GM12878 (cell line): Measurements from ENCODE around the gene UTP3. TPM values are rescaled to one million over a fixed set of nuclear protein-coding genes. Genes with fewer than 3 reads are reported as not detected.

Experiments
- ATAC-seq: fragments of 200-7000 bp; cut with Tn5 transposase; 3 replicates; pipeline ENCODE4 v1.9.1; 2020; ENCODE audit warnings: mild to moderate bottlenecking, moderate library complexity
- Bru-seq: library from RNA; stranded (reverse); fragments of 400-500 nt; gene quantifications from one replicate; lab custom pipeline; 2021; lab: Mats Ljungman, UMichigan
- BruChase-seq, 2 experiments: library from RNA; stranded (reverse); fragments of 400-500 nt; gene quantifications; one replicate each; lab custom pipeline; 2021; lab: Mats Ljungman, UMichigan
- BruUV-seq: library from RNA; stranded (reverse); fragments of 400-500 nt; replicated peaks from 2 replicates; lab custom pipeline; 2021; lab: Mats Ljungman, UMichigan
- CTCF ChIA-PET: fragments of 300-600 bp; sonication (Branson Sonifier 250); formaldehyde crosslinking; extraction: SDS; loops from one replicate; lab custom pipeline; 2021; ENCODE audit warnings: inconsistent platforms; lab: Yijun Ruan, JAX
- POLR2A ChIA-PET: fragments of 350-600 bp; formaldehyde crosslinking; extraction: SDS; loops from one replicate; lab custom pipeline; 2021; ENCODE audit warnings: inconsistent platforms; lab: Charles Lee
- RAD21 ChIA-PET: fragments of 300-600 bp; sonication (Branson Sonifier 250); formaldehyde crosslinking; loops from one replicate; lab custom pipeline; 2023; ENCODE audit warnings: antibody characterized with exemption; ENCODE audit not compliant: unreplicated experiment; lab: Charles Lee
- SMC1A ChIA-PET: fragments of 300-600 bp; sonication (Branson Sonifier 250); formaldehyde crosslinking; loops from one replicate; lab custom pipeline; 2023; ENCODE audit not compliant: unreplicated experiment, uncharacterized antibody; lab: Charles Lee
- DNase-seq: peaks from one replicate; pipeline ENCODE4 v3.0.0-alpha.2; 2011; ENCODE audit warnings: low read depth, low spot score
- FAIRE-seq: peaks from 3 replicates; lab custom pipeline; 2011; peaks lifted over from hg19 to GRCh38; lab: Jason Lieb, UNC
- H2AFZ ChIP-seq: 2 replicates; pipeline ENCODE4 v1.6.0; 2011; ENCODE audit warnings: low read depth, low read length, control low read depth; ENCODE audit not compliant: control insufficient read depth
- H3K27ac ChIP-seq: 2 replicates; pipeline ENCODE4 v1.5.1; 2011; ENCODE audit warnings: control low read depth; ENCODE audit not compliant: control insufficient read depth, insufficient read depth
- H3K27me3 ChIP-seq, 2 experiments: replicated peaks in 1 of 2; 2 replicates each; pipeline versions ENCODE4 v1.6.0 to v1.6.1; 2011; ENCODE audit warnings: low read length in 1 of 2; ENCODE audit not compliant: control insufficient read depth in 2 of 2, insufficient read depth in 2 of 2
- H3K36me3 ChIP-seq, 2 experiments: 2 replicates each; pipeline ENCODE4 v1.5.1; 2011; ENCODE audit warnings: low read length in 1 of 2; ENCODE audit not compliant: control insufficient read depth in 2 of 2, insufficient read depth in 2 of 2
- H3K4me1 ChIP-seq: 2 replicates; pipeline ENCODE4 v1.6.1; 2011; ENCODE audit warnings: mild to moderate bottlenecking, low read length, moderate library complexity, mixed read lengths; ENCODE audit not compliant: control insufficient read depth, insufficient read depth
- H3K4me2 ChIP-seq: 2 replicates; pipeline ENCODE4 v1.6.0; 2011; ENCODE audit warnings: control low read depth; ENCODE audit not compliant: control insufficient read depth, insufficient read depth
- H3K4me3 ChIP-seq: fragments of 200-600 bp; sonication (generic); 2 replicates; pipeline ENCODE4 v1.5.1; 2016
- H3K79me2 ChIP-seq: 2 replicates; pipeline ENCODE4 v1.6.0; 2011; ENCODE audit warnings: low read length; ENCODE audit not compliant: control insufficient read depth, insufficient read depth
- H3K9ac ChIP-seq: 2 replicates; pipeline ENCODE4 v1.8.0; 2011; ENCODE audit warnings: low read length, control low read depth, mixed read lengths; ENCODE audit not compliant: control insufficient read depth, insufficient read depth
- H3K9me3 ChIP-seq: replicated peaks from 3 replicates; pipeline ENCODE4 v1.5.1; 2011; ENCODE audit warnings: mild to moderate bottlenecking, low read length; ENCODE audit not compliant: control insufficient read depth, insufficient read depth
- H4K20me1 ChIP-seq: 2 replicates; pipeline ENCODE4 v1.6.0; 2011; ENCODE audit not compliant: control insufficient read depth, insufficient read depth
- HCFC1 ChIP-seq: fragments of 150-350 bp; IDR thresholded peaks from 2 replicates; pipeline ENCODE4 v1.6.1; 2014; ENCODE audit warnings: low read length
- KDM1A ChIP-seq: fragments of 200-600 bp; sonication (generic); IDR thresholded peaks from 2 replicates; pipeline ENCODE4 v1.6.1; 2016; ENCODE audit warnings: borderline replicate concordance
- NFIC ChIP-seq: IDR thresholded peaks from 2 replicates; pipeline ENCODE4 v1.6.1; 2012; ENCODE audit warnings: low read depth, mild to moderate bottlenecking, inconsistent platforms, low read length, moderate library complexity
- NR2C1 ChIP-seq: fragments of 450-650 bp; IDR thresholded peaks from 2 replicates; pipeline ENCODE4 v1.6.1; 2017; ENCODE audit warnings: antibody characterized with exemption, mild to moderate bottlenecking, moderate library complexity
- POLR2A ChIP-seq: IDR thresholded peaks from 2 replicates; pipeline ENCODE4 v1.6.1; 2011; ENCODE audit warnings: low read depth, mild to moderate bottlenecking, low read length
- POLR2AphosphoS2 ChIP-seq: IDR thresholded peaks from 2 replicates; pipeline ENCODE4 v1.6.1; 2011; ENCODE audit warnings: low read depth, mild to moderate bottlenecking, low read length, improper control_type of control experiment, moderate library complexity
- RELA ChIP-seq: fragments of 450-650 bp; IDR thresholded peaks from 2 replicates; pipeline ENCODE4 v1.8.0; 2014; ENCODE audit warnings: borderline replicate concordance; ENCODE audit not compliant: partially characterized antibody
- SREBF1 ChIP-seq: IDR thresholded peaks from 2 replicates; pipeline ENCODE4 v1.6.1; 2012; ENCODE audit warnings: mild to moderate bottlenecking, low read length
- TBL1XR1 ChIP-seq: IDR thresholded peaks from 2 replicates; pipeline ENCODE4 v1.6.1; 2012; ENCODE audit warnings: low read depth, low read length, improper control_type of control experiment
- ZZZ3 ChIP-seq: IDR thresholded peaks from 2 replicates; pipeline ENCODE4 v1.6.1; 2011; ENCODE audit warnings: low read depth; ENCODE audit not compliant: control insufficient read depth, insufficient read length
- whole genome bisulfite sequencing: methylation state at CpG from one replicate; pipeline ENCODE4 v1.1.6; 2016; ENCODE audit warnings: low lambda C conversion rate; ENCODE audit not compliant: insufficient replicate concordance, insufficient coverage; ENCODE audit errors: missing lambda C conversion rate; 5-methylcytosine and 5-hydroxymethylcytosine counted together
- in situ Hi-C: fragments of 300-500 bp; cut with MboI; formaldehyde crosslinking; loops from 9 replicates; pipeline ENCODE4 v1.14.3; 2018; ENCODE audit warnings: mixed read lengths
- intact Hi-C: fragments of 100-400 bp; cut with micrococcal nuclease; formaldehyde crosslinking; loops from one replicate; pipeline ENCODE4 v1.14.2; 2022; ENCODE audit not compliant: unreplicated experiment
- long read RNA-seq, 2 experiments: library from polyadenylated mRNA; unstranded; transcript quantifications; one replicate each; pipeline ENCODE4 v2.0.0, GENCODE V29; 2019 to 2020
- polyA minus RNA-seq, 3 experiments: library from RNA; depleted of rRNA, polyadenylated mRNA; stranded (reverse); fragments of >200 nt; gene quantifications; 2 replicates each; pipeline ENCODE4 v1.2.3, GENCODE V29; 2011
- polyA plus RNA-seq, 11 experiments: library from polyadenylated mRNA; depleted of rRNA in 4 of 11; unstranded in 6 of 11; stranded (reverse) in 5 of 11; fragments of >200 nt; fragmentation: Nextera tagmentation in 4 of 11; fragmentation: Illumina TruSeq in 1 of 11; extraction: Ambion mirVana in 4 of 11; extraction: Trizol in 1 of 11; gene quantifications; 1 replicate in 1 of 11; 2 replicates in 10 of 11; pipeline versions ENCODE4 v1.2.1 to v1.2.3, GENCODE V29; 2011 to 2016; ENCODE audit warnings: inconsistent platforms in 2 of 11, missing spikeins in 2 of 11, low read depth in 1 of 11
- total RNA-seq, 4 experiments: library from RNA; depleted of rRNA in 3 of 4; stranded (reverse); fragments of >200 nt in 3 of 4; fragmentation: Illumina TruSeq in 1 of 4; extraction: Trizol in 1 of 4; gene quantifications; 2 replicates each; pipeline versions ENCODE4 v1.2.1 to v1.2.3, GENCODE V29; 2013 to 2021
- TF ChIP-seq, protein P1 (sequence below): IDR thresholded peaks from 2 replicates; pipeline ENCODE4 v1.6.1; 2012; ENCODE audit warnings: low read length, inconsistent platforms
- TF ChIP-seq, protein P2 (sequence below): fragments of 450-650 bp; IDR thresholded peaks from 2 replicates; pipeline ENCODE4 v1.6.1; 2017; ENCODE audit warnings: borderline replicate concordance

The UTP3 gene, protein sequence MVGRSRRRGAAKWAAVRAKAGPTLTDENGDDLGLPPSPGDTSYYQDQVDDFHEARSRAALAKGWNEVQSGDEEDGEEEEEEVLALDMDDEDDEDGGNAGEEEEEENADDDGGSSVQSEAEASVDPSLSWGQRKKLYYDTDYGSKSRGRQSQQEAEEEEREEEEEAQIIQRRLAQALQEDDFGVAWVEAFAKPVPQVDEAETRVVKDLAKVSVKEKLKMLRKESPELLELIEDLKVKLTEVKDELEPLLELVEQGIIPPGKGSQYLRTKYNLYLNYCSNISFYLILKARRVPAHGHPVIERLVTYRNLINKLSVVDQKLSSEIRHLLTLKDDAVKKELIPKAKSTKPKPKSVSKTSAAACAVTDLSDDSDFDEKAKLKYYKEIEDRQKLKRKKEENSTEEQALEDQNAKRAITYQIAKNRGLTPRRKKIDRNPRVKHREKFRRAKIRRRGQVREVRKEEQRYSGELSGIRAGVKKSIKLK
- 16.7 and 17.2 TPM in 2 replicates for total RNA-seq (2013; cell fraction: nucleolus; rRNA removed)
- total RNA-seq (2014; rRNA removed) = 19.9 and 22.1 TPM in 2 replicates
- 28.5 and 29.2 TPM in 2 replicates for total RNA-seq (2014; rRNA removed; fragmentation: Illumina TruSeq; extraction: Trizol)
- 33.3 and 34.2 TPM in 2 replicates for total RNA-seq (2021)
- 25.5 TPM for polyA plus RNA-seq (2011; ENCODE audit: low read depth)
- polyA plus RNA-seq (2011; rRNA removed) = 18.7 and 23.6 TPM in 2 replicates
- polyA plus RNA-seq (2011; cell fraction: cytosol; rRNA removed) = 12.4 and 14.0 TPM in 2 replicates
- 10.9 and 16.4 TPM in 2 replicates for polyA plus RNA-seq (2011; cell fraction: nucleus; rRNA removed)
- polyA plus RNA-seq (2012) = 32.8 and 41.8 TPM in 2 replicates
- polyA plus RNA-seq (2014; fragmentation: Illumina TruSeq; extraction: Trizol) = 60.7 and 66.8 TPM in 2 replicates
- polyA plus RNA-seq (2014; fragmentation: Nextera tagmentation; extraction: Ambion mirVana) = 10 to 100 TPM; 15.8 to 21.1 TPM
- 33.5 and 38.9 TPM in 2 replicates for polyA plus RNA-seq (2014; rRNA removed)
- 10 to 100 TPM; 21.5 to 23.4 TPM for polyA plus RNA-seq (2016; fragmentation: Nextera tagmentation; extraction: Ambion mirVana)
- polyA minus RNA-seq (2011; rRNA and poly(A)+ RNA removed) = 6.1 and 6.9 TPM in 2 replicates
- 3.3 and 4.9 TPM in 2 replicates for polyA minus RNA-seq (2011; cell fraction: cytosol; rRNA and poly(A)+ RNA removed)
- 4.6 and 7.4 TPM in 2 replicates for polyA minus RNA-seq (2011; cell fraction: nucleus; rRNA and poly(A)+ RNA removed)
- Bru-seq, nascent RNA = percentile 97 among the genes with signal in this experiment
- percentile 93 among the genes with signal in this experiment for BruChase-seq, experiment 1, labeled RNA remaining after a 6-hour chase
- BruChase-seq, experiment 2, labeled RNA remaining after a 2-hour chase = percentile 98 among the genes with signal in this experiment
- long read RNA-seq, experiment 1, transcript UTP3-201 (1 exons, 2,073 nt) = major isoform, 8 of 8 reads
- long read RNA-seq, experiment 1, partial matches to known transcripts = 0 of 8 reads
- long read RNA-seq, experiment 1, other reads (novel, unspliced or antisense) = 0 of 8 reads
- long read RNA-seq, experiment 2, transcript UTP3-201 (1 exons, 2,073 nt) = major isoform, 20 of 20 reads
- long read RNA-seq, experiment 2, partial matches to known transcripts = 0 of 20 reads
- long read RNA-seq, experiment 2, other reads (novel, unspliced or antisense) = 0 of 20 reads

DNA sequence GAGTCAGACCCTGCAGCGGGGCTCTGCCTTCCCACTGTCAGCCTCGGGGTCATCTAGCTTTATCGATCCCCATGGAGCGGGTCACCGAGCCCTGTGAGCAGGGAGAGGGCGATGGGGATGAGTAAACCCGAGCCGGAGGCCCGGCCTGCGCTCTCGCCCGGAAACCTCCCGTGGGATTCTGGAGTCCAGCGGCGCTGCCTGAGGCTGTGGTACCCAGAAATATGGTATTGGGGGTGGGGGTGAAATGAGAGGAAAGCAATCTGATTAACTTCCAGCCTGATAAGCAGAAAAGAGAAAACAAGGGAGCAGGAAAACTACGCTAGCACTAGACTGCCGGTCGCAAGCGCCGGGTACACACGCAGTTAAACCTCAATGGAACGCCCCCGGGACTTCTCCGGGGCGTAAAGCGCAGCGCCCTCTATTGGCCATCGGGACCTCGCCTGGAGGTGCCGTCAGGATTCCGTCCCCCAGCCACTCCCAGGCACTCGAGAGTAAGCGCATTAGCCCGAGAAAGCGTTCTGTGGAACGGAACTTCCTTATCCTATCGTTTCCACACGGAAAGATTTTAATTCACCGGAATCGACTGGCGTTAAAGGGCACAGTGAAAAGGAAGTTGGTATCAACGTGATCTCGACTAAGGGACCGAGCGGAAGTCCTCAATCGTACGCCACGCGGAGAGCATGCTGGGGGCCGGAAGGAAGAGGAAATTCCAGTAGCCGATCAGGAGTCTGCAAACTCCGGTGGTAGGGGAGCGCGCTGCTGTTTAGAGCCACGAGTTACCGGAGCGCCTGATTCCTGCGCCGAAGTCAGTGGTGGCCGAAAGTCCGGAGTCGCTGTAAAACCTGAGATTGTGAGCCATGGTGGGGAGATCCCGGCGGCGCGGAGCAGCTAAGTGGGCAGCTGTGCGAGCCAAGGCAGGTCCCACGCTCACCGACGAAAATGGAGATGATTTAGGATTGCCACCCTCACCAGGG, at the start of gene UTP3:
Gene UTP3 (plus strand): TSS at position 712 of the 974 bp plus-strand sequence. CDS start 146 bp downstream, at position 858.
- Histone ChIP-seq H3K4me2 (peak within 1 kb of the TSS; percentile 84), H3K27ac (peak within 1 kb of the TSS; percentile 94), H3K79me2 (peaks cover 41% of the 10 kb centered on the region), H3K9ac (peak within 1 kb of the TSS; percentile 92), H3K4me3 (peak within 1 kb of the TSS; percentile 90), H3K36me3 (peaks cover 0 to 9% of the 10 kb centered on the region in 2 experiments; a peak in 2 of 4 replicates), H3K4me1 (peaks cover 3% of the 10 kb centered on the region; the same call in 1 of the 2 replicates), H3K27me3 (no peaks in the 10 kb centered on the region), H3K9me3 (no peaks in the 10 kb centered on the region), H4K20me1 (no peaks in the 10 kb centered on the region), H2AFZ (peak within 1 kb of the TSS; percentile 89)
- BruUV-seq = TSS peak; percentile 100
- ChIA-PET RAD21 (interaction anchor here (0.8 to 5.1 kb wide), 19 partner anchors 9 to 322 kb away, joined by 3 to 71 read pairs (median 6); partner anchors contain the start of gene JCHAIN), SMC1A (interaction anchor here (0.7 to 7.7 kb wide), 31 partner anchors 10 to 540 kb away, joined by 3 to 84 read pairs (median 4); partner anchors contain the start of genes DCK, MOB1B and RUFY3), CTCF (interaction anchor here (0.7 to 7.9 kb wide), 24 partner anchors 9 to 322 kb away, joined by 3 to 68 read pairs (median 4); partner anchors contain the start of genes DCK and JCHAIN), POLR2A (interaction anchor here (0.9 to 4.9 kb wide), 5 partner anchors 11 to 49 kb away, joined by 3 to 52 read pairs (median 4); no protein-coding TSS in a partner anchor)
- in situ Hi-C loops (loop anchor here (25.0 kb wide), 1 partner anchor 1626 kb away; no protein-coding TSS in a partner anchor), intact Hi-C loops (loop anchor here (1.0 to 10.0 kb wide), 4 partner anchors 17 to 307 kb away; partner anchors contain the start of genes DCK and GRSF1)
- ATAC-seq = peak; percentile 93
- DNase-seq = peak; percentile 95
- 1% methylated on average over 70 of the region's 70 CpGs for WGBS
- peak; percentile 90 for FAIRE-seq
- TF ChIP-seq KDM1A = no peak
- peak; percentile 77 for TF ChIP-seq HCFC1
- no peak for TF ChIP-seq ZZZ3
- no peak for TF ChIP-seq SREBF1
- peak; percentile 79 for TF ChIP-seq NR2C1
- TF ChIP-seq TBL1XR1 = 0 out of 2 replicates have a peak, but pooled peaks have one; percentile 62
- TF ChIP-seq POLR2AphosphoS2 = peak; percentile 65; the same call in 1 of the 2 replicates
- TF ChIP-seq, protein P1, sequence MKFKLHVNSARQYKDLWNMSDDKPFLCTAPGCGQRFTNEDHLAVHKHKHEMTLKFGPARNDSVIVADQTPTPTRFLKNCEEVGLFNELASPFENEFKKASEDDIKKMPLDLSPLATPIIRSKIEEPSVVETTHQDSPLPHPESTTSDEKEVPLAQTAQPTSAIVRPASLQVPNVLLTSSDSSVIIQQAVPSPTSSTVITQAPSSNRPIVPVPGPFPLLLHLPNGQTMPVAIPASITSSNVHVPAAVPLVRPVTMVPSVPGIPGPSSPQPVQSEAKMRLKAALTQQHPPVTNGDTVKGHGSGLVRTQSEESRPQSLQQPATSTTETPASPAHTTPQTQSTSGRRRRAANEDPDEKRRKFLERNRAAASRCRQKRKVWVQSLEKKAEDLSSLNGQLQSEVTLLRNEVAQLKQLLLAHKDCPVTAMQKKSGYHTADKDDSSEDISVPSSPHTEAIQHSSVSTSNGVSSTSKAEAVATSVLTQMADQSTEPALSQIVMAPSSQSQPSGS = peak; percentile 33; the same call in 1 of the 2 replicates
- no peak for TF ChIP-seq NFIC
- peak; percentile 86 for TF ChIP-seq RELA
- TF ChIP-seq, protein P2, sequence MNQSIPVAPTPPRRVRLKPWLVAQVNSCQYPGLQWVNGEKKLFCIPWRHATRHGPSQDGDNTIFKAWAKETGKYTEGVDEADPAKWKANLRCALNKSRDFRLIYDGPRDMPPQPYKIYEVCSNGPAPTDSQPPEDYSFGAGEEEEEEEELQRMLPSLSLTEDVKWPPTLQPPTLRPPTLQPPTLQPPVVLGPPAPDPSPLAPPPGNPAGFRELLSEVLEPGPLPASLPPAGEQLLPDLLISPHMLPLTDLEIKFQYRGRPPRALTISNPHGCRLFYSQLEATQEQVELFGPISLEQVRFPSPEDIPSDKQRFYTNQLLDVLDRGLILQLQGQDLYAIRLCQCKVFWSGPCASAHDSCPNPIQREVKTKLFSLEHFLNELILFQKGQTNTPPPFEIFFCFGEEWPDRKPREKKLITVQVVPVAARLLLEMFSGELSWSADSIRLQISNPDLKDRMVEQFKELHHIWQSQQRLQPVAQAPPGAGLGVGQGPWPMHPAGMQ = 0 out of 2 replicates have a peak, but pooled peaks have one; percentile 3
- peak; percentile 89 for TF ChIP-seq POLR2A
